NB4 (cell line): ENCODE results near the gene MTHFD1L.

Experiments used
- DNase-seq: peaks from one replicate; pipeline ENCODE4 v3.0.0; 2010; ENCODE audit warnings: low read depth
- H3K4me3 ChIP-seq: one replicate; pipeline ENCODE4 v1.5.1; 2011; ENCODE audit warnings: mild to moderate bottlenecking, low read depth, low read length, moderate library complexity
- MYC ChIP-seq: IDR thresholded peaks from 2 replicates; pipeline ENCODE4 v1.6.1; 2011; ENCODE audit warnings: low read depth, low read length
- POLR2A ChIP-seq: IDR thresholded peaks from 2 replicates; pipeline ENCODE4 v1.6.1; 2011; ENCODE audit warnings: mild to moderate bottlenecking; ENCODE audit not compliant: insufficient read length; ENCODE audit errors: extremely low read depth
- TF ChIP-seq, protein P1 (sequence below): IDR thresholded peaks from 2 replicates; pipeline ENCODE4 v1.6.1; 2011; ENCODE audit warnings: low read depth, low read length
- TF ChIP-seq, protein P2 (sequence below): IDR thresholded peaks from one replicate; pipeline ENCODE4 v1.5.1; 2012; ENCODE audit warnings: low read depth, low read length

The MTHFD1L gene

DNA sequence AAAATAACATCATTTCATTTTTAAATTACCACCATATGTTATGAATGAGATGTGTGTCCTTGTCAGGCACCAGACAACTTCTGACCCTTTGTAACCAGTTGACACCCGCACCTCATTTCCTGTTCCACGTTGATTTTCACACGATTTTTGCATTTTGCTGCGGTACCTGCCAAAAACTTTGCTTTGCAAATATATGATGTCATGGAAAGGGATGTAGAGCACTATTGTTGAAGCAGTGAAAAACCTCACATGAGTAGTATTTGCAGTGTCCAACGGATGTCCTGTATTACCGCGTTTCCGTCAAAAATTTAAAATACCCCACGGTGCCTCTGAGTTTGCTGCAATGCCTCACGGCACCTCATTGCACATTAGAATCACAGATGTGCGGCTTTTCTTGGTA, 115.6 kb downstream of the MTHFD1L start:
- TF ChIP-seq MYC: no peak
- TF ChIP-seq, protein P1, sequence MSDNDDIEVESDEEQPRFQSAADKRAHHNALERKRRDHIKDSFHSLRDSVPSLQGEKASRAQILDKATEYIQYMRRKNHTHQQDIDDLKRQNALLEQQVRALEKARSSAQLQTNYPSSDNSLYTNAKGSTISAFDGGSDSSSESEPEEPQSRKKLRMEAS: no peak
- TF ChIP-seq, protein P2, sequence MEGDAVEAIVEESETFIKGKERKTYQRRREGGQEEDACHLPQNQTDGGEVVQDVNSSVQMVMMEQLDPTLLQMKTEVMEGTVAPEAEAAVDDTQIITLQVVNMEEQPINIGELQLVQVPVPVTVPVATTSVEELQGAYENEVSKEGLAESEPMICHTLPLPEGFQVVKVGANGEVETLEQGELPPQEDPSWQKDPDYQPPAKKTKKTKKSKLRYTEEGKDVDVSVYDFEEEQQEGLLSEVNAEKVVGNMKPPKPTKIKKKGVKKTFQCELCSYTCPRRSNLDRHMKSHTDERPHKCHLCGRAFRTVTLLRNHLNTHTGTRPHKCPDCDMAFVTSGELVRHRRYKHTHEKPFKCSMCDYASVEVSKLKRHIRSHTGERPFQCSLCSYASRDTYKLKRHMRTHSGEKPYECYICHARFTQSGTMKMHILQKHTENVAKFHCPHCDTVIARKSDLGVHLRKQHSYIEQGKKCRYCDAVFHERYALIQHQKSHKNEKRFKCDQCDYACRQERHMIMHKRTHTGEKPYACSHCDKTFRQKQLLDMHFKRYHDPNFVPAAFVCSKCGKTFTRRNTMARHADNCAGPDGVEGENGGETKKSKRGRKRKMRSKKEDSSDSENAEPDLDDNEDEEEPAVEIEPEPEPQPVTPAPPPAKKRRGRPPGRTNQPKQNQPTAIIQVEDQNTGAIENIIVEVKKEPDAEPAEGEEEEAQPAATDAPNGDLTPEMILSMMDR: no peak
- no peak for TF ChIP-seq POLR2A
- no peak overlapping the region for H3K4me3 ChIP-seq
- no peak for DNase-seq

DNA sequence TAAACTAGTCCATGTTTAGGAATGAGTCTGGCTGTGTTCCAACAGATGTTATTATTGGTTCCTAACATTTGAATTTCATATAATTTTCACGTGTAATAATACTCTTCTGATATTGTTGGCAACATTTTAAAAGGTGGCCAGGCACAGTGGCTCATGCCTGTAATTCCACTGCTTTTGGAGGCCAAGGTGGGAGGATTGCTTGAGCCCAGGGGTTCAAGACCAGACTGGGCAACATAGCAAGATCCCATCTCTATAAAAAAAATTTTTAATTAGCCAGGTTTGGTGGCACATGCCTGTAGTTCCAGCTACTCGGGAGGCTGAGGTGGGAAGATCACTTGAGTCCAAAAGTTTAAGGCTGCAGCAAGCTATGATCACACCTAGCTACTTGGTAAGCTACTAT, 116.2 kb downstream of the MTHFD1L start:
- no peak overlapping the region for H3K4me3 ChIP-seq
- no peak for DNase-seq
- TF ChIP-seq, protein P2: no peak
- no peak for TF ChIP-seq POLR2A

DNA sequence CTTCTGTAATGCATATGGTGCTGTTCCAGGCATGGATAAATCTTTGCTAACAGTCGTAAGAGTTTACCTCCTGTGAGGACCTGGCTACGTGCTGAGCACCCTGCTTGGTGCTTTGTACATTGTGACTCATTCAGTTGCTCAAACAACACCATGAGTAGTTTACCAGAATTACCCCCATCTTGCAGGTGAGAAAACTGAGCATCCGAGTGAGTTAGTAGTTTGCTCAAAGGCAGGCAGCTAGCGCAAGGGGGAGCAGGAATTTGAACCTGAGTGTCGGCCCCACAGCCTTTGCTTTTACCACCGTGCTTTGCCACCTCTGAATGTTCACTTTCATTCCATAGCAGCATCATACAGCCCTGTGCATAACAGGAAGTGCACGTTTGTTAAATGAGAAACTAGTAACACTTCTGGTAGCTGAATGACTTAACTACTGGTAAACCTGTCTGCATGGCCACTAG, 121.9 kb downstream of the MTHFD1L start:
- DNase-seq: no peak
- no peak overlapping the region for H3K4me3 ChIP-seq
- TF ChIP-seq, protein P2: no peak
- TF ChIP-seq, protein P1: no peak
- TF ChIP-seq MYC (no peak), POLR2A (no peak)

DNA sequence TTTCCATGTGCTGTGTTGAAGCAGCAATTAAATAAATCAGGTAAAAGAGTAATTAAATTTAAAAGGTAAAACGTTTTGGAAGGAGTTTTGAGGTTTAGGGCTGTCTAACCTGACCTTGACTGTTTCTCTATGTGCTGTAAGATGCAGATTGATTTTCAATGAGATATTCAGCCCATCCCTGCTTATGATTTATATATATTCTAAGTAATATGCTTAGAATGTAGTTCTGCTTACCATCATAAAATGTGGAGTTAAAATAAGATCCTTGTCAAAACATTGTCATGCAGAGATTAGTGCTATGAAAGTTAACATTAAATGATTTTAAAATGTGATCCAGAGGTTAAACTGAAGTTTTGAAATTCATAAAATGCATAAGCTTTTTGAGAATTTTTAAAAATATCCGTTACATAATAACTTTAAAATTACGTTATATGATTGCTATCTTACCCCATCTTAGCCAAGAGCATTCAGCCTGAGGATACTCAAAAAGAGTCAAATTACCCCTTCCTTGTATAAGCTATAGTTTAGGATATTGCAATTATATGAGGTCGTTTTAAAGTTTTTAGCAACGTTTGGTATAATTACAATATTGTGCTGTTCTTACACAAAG, 122.5 kb downstream of the MTHFD1L start:
- no peak overlapping the region for H3K4me3 ChIP-seq
- no peak for DNase-seq
- TF ChIP-seq POLR2A (no peak), MYC (no peak)
- TF ChIP-seq, protein P2: no peak
- TF ChIP-seq, protein P1: no peak

DNA sequence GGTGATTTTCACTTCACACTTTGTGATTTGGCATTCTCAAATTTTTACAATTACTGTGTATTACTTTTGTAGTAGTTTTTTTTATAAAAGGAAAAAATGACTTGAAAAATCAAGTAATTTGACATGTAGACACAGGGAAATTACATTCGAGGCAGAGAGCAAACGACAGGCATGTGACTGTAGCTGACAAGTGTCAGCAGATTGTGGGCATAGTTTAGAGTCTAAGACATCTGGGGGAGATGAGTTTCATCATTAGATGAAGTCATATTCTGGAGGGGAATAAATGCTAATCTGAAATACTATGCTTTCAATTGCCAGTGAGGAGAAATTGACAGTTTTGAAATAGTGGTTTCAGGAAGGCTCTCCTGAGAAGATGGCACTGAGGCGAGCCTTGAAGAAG, 126.0 kb downstream of the MTHFD1L start:
- H3K4me3 ChIP-seq: no peak overlapping the region
- TF ChIP-seq MYC (no peak), POLR2A (no peak)
- TF ChIP-seq, protein P1: no peak
- TF ChIP-seq, protein P2: no peak
- no peak for DNase-seq

DNA sequence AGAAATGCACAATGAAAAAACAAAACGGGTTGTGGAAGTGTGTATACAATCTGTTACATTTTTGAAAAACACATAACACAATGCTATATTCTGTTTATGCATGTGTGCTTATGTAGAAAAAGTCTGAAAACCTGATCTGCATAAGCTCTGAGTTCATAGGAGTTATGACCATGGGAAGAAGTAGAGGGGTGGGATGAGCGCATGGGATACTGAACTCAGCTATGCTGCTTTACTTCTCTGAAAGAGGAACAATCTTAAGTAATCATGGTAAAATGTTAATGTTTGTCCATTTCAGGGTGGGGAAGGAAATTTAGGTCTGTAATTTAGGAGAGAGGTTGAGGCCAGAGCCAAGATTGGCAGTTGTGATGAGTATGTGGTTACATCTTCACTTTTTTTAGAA, 126.8 kb downstream of the MTHFD1L start:
- TF ChIP-seq MYC: no peak
- TF ChIP-seq POLR2A: no peak
- TF ChIP-seq, protein P1: no peak
- TF ChIP-seq, protein P2: no peak
- H3K4me3 ChIP-seq: no peak overlapping the region
- DNase-seq: no peak
